Measurements from ENCODE around the gene E2F4. TPM values are rescaled to one million over a fixed set of nuclear protein-coding genes. Genes with fewer than 3 reads are reported as not detected.

The E2F4 gene
- total and polyA plus RNA-seq, 9 of the 15 experiments (the other 6 are each of a cell fraction or from before 2014, with no cell fraction given): 9.7 to 139 (median 106) TPM

DNA sequence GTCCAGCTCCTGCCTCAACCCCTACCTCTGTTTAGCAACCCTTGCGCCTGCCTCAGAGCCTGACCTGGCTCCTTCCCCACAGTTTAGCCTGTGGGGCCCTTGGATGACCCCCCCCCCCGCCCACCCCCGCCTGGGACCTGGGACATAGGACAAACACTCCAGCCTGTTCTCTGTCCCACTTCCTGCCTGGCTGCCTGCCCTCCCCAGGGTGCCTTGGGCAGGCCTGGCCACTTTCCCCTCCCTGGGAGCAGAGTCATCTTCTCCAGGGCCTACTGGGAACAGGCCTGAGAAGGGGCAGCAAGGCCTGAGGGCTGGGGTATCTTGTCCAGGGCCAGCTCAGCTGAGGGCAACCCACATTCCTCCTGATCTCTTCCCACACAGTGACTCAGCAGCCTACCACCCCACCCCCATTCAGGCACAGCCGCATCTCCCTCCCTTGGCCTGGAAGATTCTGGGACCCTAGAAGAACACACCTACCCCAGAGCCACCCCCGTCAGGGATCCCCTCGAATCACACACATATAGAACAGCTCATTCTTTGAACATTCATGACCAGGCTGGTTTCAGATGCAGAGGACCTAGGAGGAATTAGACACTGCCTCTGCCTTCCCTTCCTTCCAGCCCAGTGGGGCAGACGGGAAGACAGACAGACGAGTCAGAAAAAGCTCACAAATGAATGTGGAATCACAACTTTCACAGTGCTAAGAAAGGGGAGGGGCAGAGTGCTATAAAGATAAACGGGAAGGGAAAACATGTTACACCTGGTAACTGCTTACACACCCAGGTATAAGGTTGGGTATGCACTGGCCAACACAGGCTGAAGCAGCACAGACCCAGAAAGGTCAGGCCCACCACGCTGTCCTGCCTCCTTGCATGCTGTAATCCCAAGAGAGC is 49.3 kb downstream of the E2F4 start (continued):
- TF ChIP-seq, protein P1, sequence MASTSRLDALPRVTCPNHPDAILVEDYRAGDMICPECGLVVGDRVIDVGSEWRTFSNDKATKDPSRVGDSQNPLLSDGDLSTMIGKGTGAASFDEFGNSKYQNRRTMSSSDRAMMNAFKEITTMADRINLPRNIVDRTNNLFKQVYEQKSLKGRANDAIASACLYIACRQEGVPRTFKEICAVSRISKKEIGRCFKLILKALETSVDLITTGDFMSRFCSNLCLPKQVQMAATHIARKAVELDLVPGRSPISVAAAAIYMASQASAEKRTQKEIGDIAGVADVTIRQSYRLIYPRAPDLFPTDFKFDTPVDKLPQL (IDR thresholded peaks at IDR 0.05; ENCODE audit: extremely low read depth, insufficient read length): no peak
- TF ChIP-seq COPS2 (conservative IDR thresholded peaks at IDR 0.05) (no peak), SIN3B (IDR thresholded peaks at IDR 0.05; ENCODE audit: low read depth) (0 out of 2 replicates have a peak, but pooled peaks have one; percentile 25), HIVEP1 (CRISPR knock-in tag; IDR thresholded peaks at IDR 0.05) (no peak), NFIC (IDR thresholded peaks at IDR 0.05) (0 out of 2 replicates have a peak, but pooled peaks have one; percentile 13), STAG1 (CRISPR knock-in tag; IDR thresholded peaks at IDR 0.05; ENCODE audit: borderline replicate concordance) (no peak), CBX5 (IDR thresholded peaks at IDR 0.05; ENCODE audit: borderline replicate concordance, low read depth) (no peak), L3MBTL2 (IDR thresholded peaks at IDR 0.05) (no peak; the same call in 1 of the 2 replicates), PRPF4 (IDR thresholded peaks at IDR 0.05; ENCODE audit: insufficient read depth, low read depth, low read length, poor library complexity, severe bottlenecking) (no peak), KLF6 (CRISPR knock-in tag; IDR thresholded peaks at IDR 0.05; ENCODE audit: borderline replicate concordance) (no peak), PURB (CRISPR knock-in tag; IDR thresholded peaks at IDR 0.05; ENCODE audit: low read depth) (no peak), FOXA3 (CRISPR knock-in tag; conservative IDR thresholded peaks at IDR 0.05 in 1 of 2, IDR thresholded peaks at IDR 0.05 in 1 of 2) (no peak), GATAD2A (IDR thresholded peaks at IDR 0.05) (0 out of 2 replicates have a peak, but pooled peaks have one; percentile 39), ZNF174 (CRISPR knock-in tag; IDR thresholded peaks at IDR 0.05) (no peak), PML (IDR thresholded peaks at IDR 0.05; ENCODE audit: low read length) (no peak), PCBP1 (IDR thresholded peaks at IDR 0.05; ENCODE audit: low read depth, low read length, poor library complexity, severe bottlenecking) (no peak), ZNF282 (CRISPR knock-in tag; IDR thresholded peaks at IDR 0.05) (no peak), ATF1 (CRISPR knock-in tag; IDR thresholded peaks at IDR 0.05) (no peak), ATF1 (tag; IDR thresholded peaks at IDR 0.05) (no peak), GTF2E2 (tag; IDR thresholded peaks at IDR 0.05) (no peak)
- TF ChIP-seq, protein P2, sequence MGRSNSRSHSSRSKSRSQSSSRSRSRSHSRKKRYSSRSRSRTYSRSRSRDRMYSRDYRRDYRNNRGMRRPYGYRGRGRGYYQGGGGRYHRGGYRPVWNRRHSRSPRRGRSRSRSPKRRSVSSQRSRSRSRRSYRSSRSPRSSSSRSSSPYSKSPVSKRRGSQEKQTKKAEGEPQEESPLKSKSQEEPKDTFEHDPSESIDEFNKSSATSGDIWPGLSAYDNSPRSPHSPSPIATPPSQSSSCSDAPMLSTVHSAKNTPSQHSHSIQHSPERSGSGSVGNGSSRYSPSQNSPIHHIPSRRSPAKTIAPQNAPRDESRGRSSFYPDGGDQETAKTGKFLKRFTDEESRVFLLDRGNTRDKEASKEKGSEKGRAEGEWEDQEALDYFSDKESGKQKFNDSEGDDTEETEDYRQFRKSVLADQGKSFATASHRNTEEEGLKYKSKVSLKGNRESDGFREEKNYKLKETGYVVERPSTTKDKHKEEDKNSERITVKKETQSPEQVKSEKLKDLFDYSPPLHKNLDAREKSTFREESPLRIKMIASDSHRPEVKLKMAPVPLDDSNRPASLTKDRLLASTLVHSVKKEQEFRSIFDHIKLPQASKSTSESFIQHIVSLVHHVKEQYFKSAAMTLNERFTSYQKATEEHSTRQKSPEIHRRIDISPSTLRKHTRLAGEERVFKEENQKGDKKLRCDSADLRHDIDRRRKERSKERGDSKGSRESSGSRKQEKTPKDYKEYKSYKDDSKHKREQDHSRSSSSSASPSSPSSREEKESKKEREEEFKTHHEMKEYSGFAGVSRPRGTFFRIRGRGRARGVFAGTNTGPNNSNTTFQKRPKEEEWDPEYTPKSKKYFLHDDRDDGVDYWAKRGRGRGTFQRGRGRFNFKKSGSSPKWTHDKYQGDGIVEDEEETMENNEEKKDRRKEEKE (IDR thresholded peaks at IDR 0.05; ENCODE audit: borderline replicate concordance in 1 of 2, control insufficient read depth in 1 of 2, low read depth in 2 of 2, low read length in 1 of 2): no peak
- TF ChIP-seq, protein P3, sequence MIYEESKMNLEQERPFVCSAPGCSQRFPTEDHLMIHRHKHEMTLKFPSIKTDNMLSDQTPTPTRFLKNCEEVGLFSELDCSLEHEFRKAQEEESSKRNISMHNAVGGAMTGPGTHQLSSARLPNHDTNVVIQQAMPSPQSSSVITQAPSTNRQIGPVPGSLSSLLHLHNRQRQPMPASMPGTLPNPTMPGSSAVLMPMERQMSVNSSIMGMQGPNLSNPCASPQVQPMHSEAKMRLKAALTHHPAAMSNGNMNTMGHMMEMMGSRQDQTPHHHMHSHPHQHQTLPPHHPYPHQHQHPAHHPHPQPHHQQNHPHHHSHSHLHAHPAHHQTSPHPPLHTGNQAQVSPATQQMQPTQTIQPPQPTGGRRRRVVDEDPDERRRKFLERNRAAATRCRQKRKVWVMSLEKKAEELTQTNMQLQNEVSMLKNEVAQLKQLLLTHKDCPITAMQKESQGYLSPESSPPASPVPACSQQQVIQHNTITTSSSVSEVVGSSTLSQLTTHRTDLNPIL (CRISPR knock-in tag; IDR thresholded peaks at IDR 0.05): no peak
